ENCODE measurements around the gene PRG3.

DNA sequence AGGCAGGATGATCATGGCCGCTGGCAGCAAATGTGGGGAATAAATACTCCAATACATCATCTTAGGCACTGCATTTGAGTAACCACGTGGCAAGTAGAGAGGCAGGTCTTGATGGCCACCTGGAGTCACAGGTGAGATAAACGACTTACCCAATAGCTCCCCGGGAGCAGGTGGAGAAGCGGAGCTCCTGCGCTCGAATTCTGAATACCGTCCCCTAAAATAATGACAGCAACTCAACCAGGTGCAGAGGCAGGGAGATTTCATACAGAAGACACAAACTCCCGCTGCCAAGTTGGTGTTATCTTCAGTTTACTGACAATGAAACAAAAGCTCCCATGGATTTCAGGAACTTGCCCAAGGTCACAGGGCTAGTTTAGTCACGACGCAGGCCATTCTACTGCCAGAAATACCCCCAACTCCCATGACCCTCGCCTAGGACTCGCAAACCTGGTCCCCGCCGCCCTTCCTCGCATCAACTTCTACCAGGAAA is 45.5 kb upstream of the PRG3 start:
- TF ChIP-seq CTCF (conservative IDR thresholded peaks at IDR 0.05; ENCODE audit: low read depth, low read length): no peak
- no peak for TF ChIP-seq POLR2A (IDR thresholded peaks at IDR 0.05; ENCODE audit: low read depth, low read length)
- TF ChIP-seq CEBPB (IDR thresholded peaks at IDR 0.05; ENCODE audit: low read depth, low read length): no peak
- TF ChIP-seq MXI1 (IDR thresholded peaks at IDR 0.05; ENCODE audit: borderline replicate concordance, low read depth, low read length): no peak
- TF ChIP-seq CHD1 (IDR thresholded peaks at IDR 0.05; ENCODE audit: low read depth, low read length): no peak
- TF ChIP-seq USF2 (IDR thresholded peaks at IDR 0.05; ENCODE audit: low read depth, low read length): no peak
- TF ChIP-seq BHLHE40 (IDR thresholded peaks at IDR 0.05; ENCODE audit: low read depth, low read length): no peak
- TF ChIP-seq NFE2L2 (IDR thresholded peaks at IDR 0.05; ENCODE audit: low read depth, low read length): no peak
- TF ChIP-seq SMC3 (IDR thresholded peaks at IDR 0.05; ENCODE audit: low read depth, low read length): no peak
- TF ChIP-seq ELK1 (IDR thresholded peaks at IDR 0.05; ENCODE audit: borderline replicate concordance, low read depth, low read length): no peak
- TF ChIP-seq MAFK (IDR thresholded peaks at IDR 0.05; ENCODE audit: low read depth, low read length): no peak
- TF ChIP-seq RAD21 (IDR thresholded peaks at IDR 0.05; ENCODE audit: low read length): no peak
- TF ChIP-seq RCOR1 (IDR thresholded peaks at IDR 0.05; ENCODE audit: insufficient replicate concordance, low read length): no peak

Data from IMR-90 (cell line).